GM18870 (cell line): ENCODE results near the gene SOX11.

Experiments
- ATAC-seq: cut with Tn5 transposase; IDR thresholded peaks from one replicate; pipeline ENCODE4 v1.9.1; 2021; ENCODE audit warnings: moderate library complexity; ENCODE audit not compliant: unreplicated experiment

SOX11 gene

DNA sequence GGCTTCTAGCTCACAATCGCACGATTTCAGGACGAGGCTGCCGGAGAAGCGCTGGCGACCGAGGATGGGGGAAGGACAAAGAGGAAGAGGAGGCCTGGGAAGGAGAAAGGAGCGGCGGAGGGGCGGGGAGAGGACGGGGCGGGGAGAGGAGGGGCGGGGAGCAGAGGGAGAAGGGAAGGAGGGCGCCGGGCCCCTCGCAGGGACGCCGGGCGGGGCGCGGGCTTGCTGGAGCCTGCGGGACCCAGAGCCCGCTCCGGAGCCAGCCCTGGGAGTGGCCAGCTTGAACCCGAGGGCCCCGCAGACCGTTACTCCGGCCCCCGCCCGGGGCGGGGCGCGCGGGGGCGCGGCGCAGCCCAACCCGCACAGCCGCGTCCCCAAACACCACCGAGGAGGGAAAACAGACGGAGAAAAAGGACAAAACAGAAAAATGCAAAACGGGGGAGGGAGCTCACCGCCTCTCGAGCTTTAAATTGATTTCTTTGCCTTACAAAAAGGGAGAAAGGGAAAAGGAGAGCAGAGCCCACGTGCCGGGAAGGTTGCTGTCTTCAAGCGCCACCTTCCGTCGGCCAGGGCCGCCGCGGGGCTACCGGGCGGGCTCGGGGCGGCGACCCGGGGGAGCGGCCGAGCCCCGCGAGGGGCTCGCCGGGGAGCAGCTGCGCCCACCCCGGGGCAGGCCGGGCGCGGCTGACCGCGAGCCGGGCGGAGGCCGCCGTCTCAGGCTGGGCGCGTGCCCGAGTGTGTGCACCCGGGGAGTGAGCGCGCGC lies 781 bp upstream of the SOX11 start:
- ATAC-seq: no peak

DNA sequence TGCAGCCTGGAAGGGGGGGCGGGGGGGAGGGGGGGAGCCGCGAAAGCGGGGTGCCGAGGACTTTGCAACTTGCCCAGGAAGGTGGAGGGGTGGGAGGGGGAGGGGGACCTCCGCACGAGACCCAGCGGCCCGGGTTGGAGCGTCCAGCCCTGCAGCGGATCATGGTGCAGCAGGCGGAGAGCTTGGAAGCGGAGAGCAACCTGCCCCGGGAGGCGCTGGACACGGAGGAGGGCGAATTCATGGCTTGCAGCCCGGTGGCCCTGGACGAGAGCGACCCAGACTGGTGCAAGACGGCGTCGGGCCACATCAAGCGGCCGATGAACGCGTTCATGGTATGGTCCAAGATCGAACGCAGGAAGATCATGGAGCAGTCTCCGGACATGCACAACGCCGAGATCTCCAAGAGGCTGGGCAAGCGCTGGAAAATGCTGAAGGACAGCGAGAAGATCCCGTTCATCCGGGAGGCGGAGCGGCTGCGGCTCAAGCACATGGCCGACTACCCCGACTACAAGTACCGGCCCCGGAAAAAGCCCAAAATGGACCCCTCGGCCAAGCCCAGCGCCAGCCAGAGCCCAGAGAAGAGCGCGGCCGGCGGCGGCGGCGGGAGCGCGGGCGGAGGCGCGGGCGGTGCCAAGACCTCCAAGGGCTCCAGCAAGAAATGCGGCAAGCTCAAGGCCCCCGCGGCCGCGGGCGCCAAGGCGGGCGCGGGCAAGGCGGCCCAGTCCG lies 540 bp downstream of the SOX11 start:
- no peak for ATAC-seq

DNA sequence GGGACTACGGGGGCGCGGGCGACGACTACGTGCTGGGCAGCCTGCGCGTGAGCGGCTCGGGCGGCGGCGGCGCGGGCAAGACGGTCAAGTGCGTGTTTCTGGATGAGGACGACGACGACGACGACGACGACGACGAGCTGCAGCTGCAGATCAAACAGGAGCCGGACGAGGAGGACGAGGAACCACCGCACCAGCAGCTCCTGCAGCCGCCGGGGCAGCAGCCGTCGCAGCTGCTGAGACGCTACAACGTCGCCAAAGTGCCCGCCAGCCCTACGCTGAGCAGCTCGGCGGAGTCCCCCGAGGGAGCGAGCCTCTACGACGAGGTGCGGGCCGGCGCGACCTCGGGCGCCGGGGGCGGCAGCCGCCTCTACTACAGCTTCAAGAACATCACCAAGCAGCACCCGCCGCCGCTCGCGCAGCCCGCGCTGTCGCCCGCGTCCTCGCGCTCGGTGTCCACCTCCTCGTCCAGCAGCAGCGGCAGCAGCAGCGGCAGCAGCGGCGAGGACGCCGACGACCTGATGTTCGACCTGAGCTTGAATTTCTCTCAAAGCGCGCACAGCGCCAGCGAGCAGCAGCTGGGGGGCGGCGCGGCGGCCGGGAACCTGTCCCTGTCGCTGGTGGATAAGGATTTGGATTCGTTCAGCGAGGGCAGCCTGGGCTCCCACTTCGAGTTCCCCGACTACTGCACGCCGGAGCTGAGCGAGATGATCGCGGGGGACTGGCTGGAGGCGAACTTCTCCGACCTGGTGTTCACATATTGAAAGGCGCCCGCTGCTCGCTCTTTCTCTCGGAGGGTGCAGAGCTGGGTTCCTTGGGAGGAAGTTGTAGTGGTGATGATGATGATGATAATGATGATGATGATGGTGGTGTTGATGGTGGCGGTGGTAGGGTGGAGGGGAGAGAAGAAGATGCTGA lies 1.4 kb downstream of the SOX11 start:
- no peak for ATAC-seq

DNA sequence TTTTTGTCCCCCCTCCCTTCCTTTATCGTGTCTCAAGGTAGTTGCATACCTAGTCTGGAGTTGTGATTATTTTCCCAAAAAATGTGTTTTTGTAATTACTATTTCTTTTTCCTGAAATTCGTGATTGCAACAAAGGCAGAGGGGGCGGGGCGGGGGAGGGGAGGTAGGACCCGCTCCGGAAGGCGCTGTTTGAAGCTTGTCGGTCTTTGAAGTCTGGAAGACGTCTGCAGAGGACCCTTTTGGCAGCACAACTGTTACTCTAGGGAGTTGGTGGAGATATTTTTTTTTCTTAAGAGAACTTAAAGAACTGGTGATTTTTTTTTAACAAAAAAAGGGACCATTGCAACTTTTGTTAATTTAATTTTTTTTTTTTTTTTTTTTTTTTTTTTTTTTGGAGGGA lies 2.1 kb downstream of the SOX11 start:
- ATAC-seq: no peak

DNA sequence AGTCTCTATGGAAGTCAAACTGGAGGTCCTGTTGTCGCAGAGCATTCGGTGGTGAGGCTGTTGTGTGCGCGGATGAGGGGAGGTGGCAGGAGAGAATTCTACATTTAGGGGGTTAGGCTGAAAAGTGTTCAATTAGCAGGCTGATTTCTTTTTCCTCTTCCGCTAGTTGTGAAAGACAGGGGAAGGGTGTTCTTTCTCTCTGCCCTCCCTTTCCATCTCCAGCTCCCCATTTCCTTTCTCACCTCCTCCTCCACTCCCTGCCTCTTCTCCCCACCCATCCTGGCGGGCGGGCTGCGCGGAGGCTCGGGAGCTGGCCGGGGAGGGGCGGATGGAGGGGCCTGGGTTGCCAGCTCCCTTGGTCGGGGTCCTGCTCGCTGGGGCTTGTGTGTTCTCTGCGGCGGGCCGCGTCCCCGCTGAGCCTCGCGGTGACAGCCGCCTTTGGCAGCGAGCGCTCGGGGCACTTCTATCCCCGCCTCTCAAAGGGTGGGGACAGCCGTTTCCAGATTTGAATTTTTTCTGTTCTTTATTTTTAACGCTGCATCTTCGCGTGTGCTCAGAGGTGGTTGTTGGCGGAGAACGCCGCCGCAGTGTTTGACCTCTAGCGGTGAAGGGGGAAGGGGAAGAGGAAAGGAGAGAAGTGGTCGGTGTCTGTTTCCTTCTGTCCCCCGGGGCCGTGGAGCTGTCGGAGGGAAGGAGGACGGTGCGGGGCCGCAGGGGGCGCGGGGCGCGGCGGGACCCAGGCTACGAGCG lies 3.6 kb downstream of the SOX11 start:
- no peak for ATAC-seq

DNA sequence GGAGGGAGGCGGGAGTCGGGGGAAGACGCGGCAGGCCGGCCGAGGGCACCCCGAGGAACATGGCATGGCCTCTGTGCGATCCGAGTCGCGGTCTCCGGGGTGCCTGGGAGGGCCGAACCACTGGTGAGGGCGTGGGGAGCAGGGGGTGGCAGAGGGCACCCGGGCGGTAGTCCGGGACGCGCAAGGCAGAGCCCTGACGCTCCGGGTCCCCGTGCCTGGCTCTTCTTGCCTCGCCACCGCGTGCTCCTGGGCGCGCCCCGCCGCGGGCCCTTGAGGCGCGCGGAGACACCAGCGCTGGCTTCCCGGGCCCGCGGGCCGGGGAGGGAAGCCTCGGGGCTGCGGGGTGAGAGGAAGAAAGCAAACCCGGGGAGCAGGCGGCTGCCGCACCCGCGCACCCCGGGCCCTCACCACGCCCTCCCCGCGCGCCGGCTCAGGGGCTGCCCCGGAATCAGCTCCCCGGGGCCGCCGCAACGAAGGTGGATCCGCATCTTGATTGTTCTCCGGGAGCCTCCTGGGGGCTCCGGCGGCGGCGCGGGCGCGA lies 4.3 kb downstream of the SOX11 start:
- ATAC-seq: no peak

DNA sequence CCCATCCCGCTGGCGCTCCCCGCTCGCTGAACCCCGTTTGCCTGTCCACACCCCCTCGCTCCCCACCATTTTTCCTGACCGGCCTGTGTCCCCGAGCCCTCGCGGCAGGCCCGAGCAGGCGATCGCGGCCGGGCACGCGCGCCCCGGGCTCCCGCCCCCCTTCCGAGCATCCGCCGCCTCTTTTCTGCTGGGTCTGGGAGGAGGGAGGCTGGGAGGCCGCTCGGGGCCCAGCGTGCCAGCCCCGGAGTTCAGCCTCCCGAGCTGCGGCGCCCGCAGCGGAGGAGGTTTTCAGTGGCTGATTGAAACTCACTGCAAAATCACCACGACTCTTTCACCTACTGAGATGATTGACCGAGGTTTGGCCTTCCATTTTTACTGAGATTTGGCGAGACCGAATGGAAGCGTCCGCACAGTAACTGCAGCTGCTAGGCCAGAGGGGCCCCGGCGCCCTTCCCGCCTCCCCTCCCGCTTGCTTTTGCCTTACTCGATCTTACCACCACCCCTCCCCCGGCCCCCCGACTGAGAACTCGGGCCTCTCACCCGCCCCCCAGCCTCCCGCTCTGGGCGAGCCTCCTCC lies 4.8 kb downstream of the SOX11 start:
- ATAC-seq: no peak

DNA sequence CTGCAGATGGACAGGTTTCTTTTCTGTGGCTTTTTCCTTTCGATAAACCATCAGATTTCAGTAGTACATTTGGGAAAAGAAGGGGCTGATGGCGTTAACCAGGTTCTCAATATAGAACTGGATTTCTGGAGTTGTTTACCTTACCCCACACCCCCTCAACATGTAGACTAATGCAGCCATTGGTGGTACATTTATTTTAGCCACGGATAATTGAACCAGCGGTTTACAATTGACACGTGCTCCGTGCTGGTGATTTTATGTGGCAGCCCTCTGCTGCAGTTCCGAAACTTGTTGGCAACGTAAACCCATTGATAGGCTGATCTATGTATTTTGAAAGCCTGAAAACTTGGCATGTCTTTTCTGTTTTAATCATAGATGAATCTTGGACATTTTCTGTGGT lies 5.4 kb downstream of the SOX11 start:
- ATAC-seq: no peak

DNA sequence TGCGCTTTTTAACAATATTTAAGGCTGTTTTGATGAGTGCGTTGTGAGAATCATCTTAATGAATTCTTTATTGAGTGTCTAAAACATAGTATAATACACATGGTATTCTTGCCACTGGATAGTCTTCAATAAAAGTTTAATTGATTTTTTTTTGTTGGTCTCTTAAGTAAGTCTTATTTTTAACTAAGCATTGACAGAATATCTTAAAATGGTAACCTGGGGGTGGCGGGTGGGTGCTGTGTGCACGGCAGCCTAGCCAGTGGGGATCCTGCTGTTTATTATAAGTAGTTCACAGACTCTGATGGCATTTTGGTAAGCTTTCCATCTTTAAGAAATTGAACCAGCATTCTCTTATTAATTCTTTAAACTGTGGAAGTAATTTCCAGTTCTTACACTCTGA lies 6.0 kb downstream of the SOX11 start:
- no peak for ATAC-seq

DNA sequence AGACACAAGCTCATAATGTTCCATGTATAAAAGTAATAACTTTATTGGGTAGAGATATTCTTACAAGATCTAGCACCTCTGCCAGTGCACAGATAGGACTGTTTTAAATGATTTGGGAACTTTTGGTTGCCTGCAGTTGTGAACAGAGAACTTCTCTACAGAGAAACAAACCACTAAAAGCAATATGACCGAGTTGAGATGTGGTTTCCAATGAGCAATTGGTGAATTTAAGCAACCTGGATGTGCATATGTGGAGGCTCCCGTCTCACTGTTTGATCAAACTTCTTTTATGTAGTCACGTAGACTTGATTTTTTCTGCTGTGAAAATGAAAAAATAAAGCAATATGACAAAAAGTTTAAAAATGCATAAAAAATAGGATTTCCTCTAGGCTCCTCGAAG lies 7.8 kb downstream of the SOX11 start:
- ATAC-seq: no peak

DNA sequence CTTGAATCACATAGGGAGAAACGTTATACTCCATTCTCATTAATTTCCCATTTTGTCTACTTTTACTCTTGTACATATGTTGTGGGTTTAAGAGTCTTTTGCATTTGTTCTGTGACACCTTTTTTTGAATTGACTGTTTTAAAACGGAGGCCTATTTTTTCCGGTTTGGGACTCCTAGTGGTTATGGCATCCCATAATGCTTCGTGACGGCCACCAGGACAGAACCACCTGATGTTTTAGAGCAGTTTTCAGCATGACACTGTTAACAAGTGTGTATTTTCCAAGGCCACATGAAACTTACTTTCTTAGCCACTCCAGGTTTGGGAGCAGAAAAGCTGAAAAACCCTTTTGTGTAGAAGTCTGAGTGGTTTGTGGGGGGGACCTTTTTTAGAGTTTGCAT lies 8.4 kb downstream of the SOX11 start:
- ATAC-seq: no peak

DNA sequence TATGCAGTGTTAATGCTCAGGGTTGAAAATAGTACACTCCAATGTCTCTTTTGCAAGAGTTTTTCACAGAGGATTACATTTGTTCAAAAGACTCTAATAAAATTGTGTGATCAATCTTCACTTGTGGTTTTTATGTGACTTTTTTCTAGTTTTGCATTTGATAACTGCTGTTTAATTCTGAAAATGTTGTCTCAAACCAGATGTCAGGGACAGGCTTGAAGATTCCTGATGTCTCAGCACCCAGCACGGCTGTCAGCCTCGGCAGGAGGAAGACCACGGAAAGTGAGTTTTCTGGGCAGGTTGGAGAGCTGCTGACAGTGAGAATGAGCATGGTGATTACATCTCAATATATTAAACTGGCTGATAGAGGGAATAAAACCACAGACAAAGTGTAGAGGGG lies 9.1 kb downstream of the SOX11 start:
- ATAC-seq: no peak

DNA sequence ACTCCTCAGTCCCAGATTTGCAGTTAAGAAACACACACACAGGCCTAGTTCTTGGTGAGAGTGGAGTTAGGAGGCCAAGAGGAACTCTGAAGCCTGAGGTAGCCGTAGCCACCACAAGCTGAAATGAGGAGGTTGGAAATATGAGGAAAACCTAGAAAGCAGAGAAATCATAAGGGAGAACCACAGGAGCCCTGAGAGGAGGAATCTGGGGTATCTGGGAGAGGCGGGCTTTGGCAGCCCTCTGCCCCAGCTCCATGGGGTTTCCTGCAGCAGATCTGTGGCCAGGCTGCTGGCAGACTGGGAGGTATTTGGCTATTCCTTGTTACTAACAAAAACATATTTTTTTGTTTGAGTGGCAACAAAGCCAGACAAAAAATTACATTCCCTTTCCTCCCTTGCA lies 11.0 kb downstream of the SOX11 start:
- no peak for ATAC-seq

DNA sequence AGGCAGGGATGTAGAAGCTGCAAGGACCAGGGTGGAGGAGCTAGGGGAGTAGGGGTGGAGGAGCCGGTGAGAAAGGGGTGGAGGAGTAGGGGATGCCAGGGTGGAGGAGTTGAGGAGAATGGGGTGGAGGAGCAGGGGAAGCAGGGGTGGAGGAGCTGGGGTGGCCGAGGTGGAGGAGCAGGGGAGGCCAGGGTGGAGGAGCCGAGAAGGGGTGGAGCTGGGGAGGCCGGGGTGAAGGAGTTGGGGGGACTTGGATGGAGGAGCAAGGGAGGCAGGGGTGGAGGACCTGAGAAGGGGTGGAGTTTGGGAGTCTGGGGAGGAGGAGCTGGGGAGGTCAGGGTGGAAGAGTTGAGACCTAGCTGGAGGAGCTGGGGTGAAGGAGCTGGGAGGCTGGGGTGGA lies 13.3 kb downstream of the SOX11 start:
- no peak for ATAC-seq

DNA sequence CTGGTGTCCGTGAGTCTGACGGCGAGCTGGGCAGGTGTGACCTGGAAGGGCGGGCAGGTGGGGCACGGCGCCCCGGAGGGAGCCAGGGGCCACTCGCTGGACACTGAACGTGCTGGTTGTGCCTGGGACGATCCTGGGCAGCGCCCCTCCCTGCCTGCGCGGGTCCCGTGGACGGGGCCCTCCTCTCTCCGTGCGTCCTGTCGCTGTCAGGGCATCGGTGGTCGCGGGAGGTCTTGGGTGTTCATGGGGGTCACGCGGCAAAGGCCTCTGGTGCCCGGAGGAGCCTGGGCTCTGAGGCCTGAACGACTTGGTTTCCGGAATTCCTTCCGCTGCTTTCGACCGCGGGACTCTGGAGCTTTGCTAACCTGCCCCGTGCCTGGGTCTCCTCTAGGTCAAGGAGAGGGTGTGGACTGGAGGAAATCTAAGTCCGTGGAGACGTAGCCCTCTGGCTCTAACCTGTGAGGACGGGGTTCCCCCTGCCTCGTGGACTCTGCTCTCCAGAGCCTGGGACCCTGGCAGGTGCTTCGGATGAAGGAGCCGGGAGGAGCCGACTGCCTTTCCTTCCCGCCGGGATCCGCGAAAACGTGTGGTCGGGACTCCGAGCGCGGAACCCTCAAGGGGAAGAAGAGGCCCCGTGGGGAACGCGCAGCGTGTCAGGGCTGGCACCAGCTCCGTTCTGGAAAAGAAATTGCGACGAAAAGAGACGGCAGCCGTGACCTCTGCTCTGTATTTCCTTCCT lies 14.7 kb downstream of the SOX11 start:
- ATAC-seq: no peak

DNA sequence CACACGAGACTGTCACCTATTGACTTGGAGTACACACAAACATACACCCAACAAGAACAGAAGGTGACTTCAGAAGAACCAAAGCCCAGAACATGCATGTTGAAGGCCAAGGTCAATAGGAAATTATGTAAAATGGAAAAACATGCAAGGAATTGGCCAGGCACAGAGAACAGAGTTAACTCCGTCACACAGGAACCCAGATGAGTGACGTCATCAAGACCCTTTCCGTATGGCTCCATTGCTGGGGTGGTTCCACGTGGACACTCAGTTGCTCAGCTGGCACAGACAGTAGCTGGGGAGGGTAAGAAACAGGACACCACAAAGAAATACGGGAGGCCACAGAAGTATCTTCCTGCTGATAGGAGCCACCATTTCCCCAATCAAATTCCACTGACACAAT lies 18.4 kb downstream of the SOX11 start:
- no peak for ATAC-seq

DNA sequence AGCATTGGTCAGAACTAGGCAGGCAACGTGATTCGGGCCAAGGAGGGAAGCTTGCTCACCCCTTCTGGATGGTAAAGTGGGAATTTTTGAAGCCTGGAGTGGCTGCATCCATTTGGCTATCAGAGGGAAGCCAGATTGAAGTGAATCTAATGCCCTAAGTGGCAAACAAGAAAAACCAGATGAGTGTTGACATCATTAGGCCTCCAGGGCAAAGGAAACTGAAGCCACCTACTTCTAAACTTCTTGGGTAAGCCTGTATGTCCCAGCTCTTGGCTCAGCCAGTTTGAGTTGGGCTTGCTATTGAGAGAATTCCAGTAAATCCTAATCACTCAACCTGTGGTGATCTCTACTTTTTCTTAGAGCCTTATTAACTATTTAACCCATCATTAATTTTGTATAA lies 20.9 kb downstream of the SOX11 start:
- no peak for ATAC-seq

DNA sequence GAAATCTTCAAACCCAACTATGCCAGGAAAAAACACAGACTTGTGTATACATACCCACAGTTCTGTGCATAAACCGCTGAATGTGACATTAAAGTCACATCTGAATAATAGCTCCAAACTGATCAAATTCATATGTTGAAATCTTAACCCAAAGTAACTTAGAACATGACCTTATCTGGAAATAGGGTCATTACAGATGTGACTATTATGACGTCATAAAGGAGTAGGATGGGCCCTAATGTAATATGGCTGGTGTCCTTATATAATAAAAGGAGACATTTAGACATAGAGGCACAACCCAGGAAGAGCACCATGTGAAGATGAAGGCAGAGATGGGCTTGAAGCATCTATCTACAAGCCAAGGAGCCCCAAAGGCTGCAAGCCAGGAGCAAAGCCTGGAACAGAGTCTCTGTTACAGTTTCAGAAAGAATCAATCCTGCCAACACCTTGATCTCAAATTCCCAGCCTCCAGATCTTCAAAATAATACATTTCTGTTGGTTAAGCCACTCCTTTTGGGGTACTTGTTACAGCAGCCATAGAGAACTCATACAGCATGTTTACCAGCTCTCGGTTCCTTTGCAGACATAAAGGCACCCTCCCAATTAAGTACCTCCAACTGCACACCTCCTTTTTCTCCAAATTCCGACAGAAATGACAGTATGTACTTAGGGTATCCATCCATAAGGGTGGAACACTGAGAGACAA lies 27.6 kb downstream of the SOX11 start:
- ATAC-seq: no peak

DNA sequence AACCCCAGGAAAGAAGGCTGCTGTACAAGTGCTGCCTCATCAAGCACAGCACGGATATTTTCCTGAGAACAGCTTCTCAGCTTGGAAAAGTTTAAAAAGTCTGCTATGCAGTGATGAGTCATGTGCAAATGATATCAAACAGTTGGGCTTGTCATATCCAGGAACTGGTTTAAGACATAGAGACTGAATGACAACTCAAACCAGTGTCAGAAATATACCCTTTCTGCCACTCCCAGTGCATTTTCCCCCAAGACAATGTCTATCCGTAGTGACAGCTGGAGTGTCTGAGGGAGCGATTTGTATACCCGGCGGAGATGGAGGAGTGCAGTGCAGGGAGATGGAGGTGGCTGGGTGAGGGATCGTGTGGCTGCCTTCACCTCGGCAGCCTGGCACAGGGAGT lies 28.2 kb downstream of the SOX11 start:
- ATAC-seq: no peak
